HEK293 (cell line): ENCODE results near the gene CXCL11.

Experiments
- CTCF ChIA-PET: fragments of 350-600 bp; formaldehyde crosslinking; extraction: SDS; loops from one replicate; lab custom pipeline; 2021; ENCODE audit warnings: antibody characterized with exemption; lab: Yijun Ruan, JAX
- POLR2A ChIA-PET: fragments of 300-600 bp; formaldehyde crosslinking; extraction: SDS; loops from one replicate; lab custom pipeline; 2020; ENCODE audit warnings: antibody characterized with exemption, inconsistent platforms; lab: Yijun Ruan, JAX
- H3K27ac ChIP-seq: fragments of 200-500 bp; sonication (Bioruptor generic); 2 replicates; pipeline ENCODE4 v1.5.1; 2014; ENCODE audit warnings: low read depth, low read length, control low read depth, inconsistent platforms; ENCODE audit errors: extremely low read depth
- H3K36me3 ChIP-seq, 2 experiments: fragments of 200-500 bp in 1 of 2; sonication (Bioruptor generic) in 1 of 2; 1 replicate in 1 of 2; 2 replicates in 1 of 2; pipeline ENCODE4 v1.5.1; 2014 to 2017; ENCODE audit warnings: inconsistent platforms in 2 of 2, low read length in 2 of 2; ENCODE audit not compliant: control insufficient read depth in 2 of 2, insufficient read depth in 1 of 2
- H3K4me1 ChIP-seq: fragments of 200-500 bp; sonication (Bioruptor generic); 2 replicates; pipeline ENCODE4 v1.5.1; 2014; ENCODE audit warnings: mild to moderate bottlenecking, low read length, inconsistent platforms; ENCODE audit not compliant: control insufficient read depth, insufficient read depth
- H3K4me3 ChIP-seq: 2 replicates; pipeline ENCODE4 v1.5.1; 2011; ENCODE audit warnings: low read depth, mild to moderate bottlenecking, control low read depth, low read length, moderate library complexity
- H3K9me3 ChIP-seq: fragments of 200-500 bp; sonication (Bioruptor generic); 2 replicates; pipeline ENCODE4 v1.5.1; 2014; ENCODE audit warnings: low read depth, low read length, inconsistent platforms; ENCODE audit not compliant: control insufficient read depth, insufficient read depth
- GLIS2 ChIP-seq: fragments of 450-650 bp; formaldehyde crosslinking; IDR thresholded peaks from 2 replicates; pipeline ENCODE4 v1.5.1; 2016; ENCODE audit warnings: missing biosample characterization, missing genetic modification characterization
- KLF10 ChIP-seq: fragments of 450-650 bp; IDR thresholded peaks from 2 replicates; pipeline ENCODE4 v1.5.1; 2018; ENCODE audit warnings: missing biosample characterization, mild to moderate bottlenecking, missing genetic modification characterization
- MYNN ChIP-seq: fragments of 450-650 bp; formaldehyde crosslinking; IDR thresholded peaks from 2 replicates; pipeline ENCODE4 v1.5.1; 2016; ENCODE audit warnings: missing biosample characterization, missing genetic modification characterization, borderline replicate concordance
- MZF1 ChIP-seq: fragments of 450-650 bp; formaldehyde crosslinking; IDR thresholded peaks from 2 replicates; pipeline ENCODE4 v1.5.1; 2017; ENCODE audit warnings: missing biosample characterization, missing genetic modification characterization, borderline replicate concordance
- REPIN1 ChIP-seq: fragments of 450-650 bp; formaldehyde crosslinking; IDR thresholded peaks from 2 replicates; pipeline ENCODE4 v1.5.1; 2017; ENCODE audit warnings: missing biosample characterization, missing genetic modification characterization, low read depth
- ZBTB11 ChIP-seq: fragments of 450-650 bp; formaldehyde crosslinking; conservative IDR thresholded peaks from 2 replicates; pipeline ENCODE4 v1.5.1; 2016; ENCODE audit warnings: low read depth, missing biosample characterization, missing genetic modification characterization
- ZBTB44 ChIP-seq: fragments of 450-650 bp; IDR thresholded peaks from 2 replicates; pipeline ENCODE4 v1.5.1; 2018; ENCODE audit warnings: missing biosample characterization, mild to moderate bottlenecking, missing genetic modification characterization
- ZBTB49 ChIP-seq: fragments of 450-650 bp; formaldehyde crosslinking; IDR thresholded peaks from 2 replicates; pipeline ENCODE4 v1.5.1; 2016; ENCODE audit warnings: missing biosample characterization, missing genetic modification characterization, low read depth
- ZNF10 ChIP-seq: fragments of 450-650 bp; formaldehyde crosslinking; IDR thresholded peaks from 2 replicates; pipeline ENCODE4 v1.5.1; 2017; ENCODE audit warnings: missing biosample characterization, missing genetic modification characterization
- ZNF19 ChIP-seq: fragments of 450-650 bp; formaldehyde crosslinking; IDR thresholded peaks from 2 replicates; pipeline ENCODE4; 2016; ENCODE audit warnings: missing biosample characterization, missing genetic modification characterization, low read depth
- ZNF23 ChIP-seq: fragments of 450-650 bp; formaldehyde crosslinking; IDR thresholded peaks from 2 replicates; pipeline ENCODE4 v1.5.1; 2016; ENCODE audit warnings: missing biosample characterization, missing genetic modification characterization, borderline replicate concordance
- ZNF24 ChIP-seq: fragments of 450-650 bp; formaldehyde crosslinking; IDR thresholded peaks from 2 replicates; pipeline ENCODE4 v1.5.1; 2016; ENCODE audit warnings: missing biosample characterization, missing genetic modification characterization
- ZNF302 ChIP-seq: fragments of 450-650 bp; formaldehyde crosslinking; IDR thresholded peaks from 2 replicates; pipeline ENCODE4 v1.5.1; 2016; ENCODE audit warnings: missing biosample characterization, missing genetic modification characterization, low read depth
- ZNF324 ChIP-seq: fragments of 450-650 bp; formaldehyde crosslinking; IDR thresholded peaks from 2 replicates; pipeline ENCODE4 v1.5.1; 2016; ENCODE audit warnings: missing biosample characterization, missing genetic modification characterization
- ZNF341 ChIP-seq: fragments of 450-650 bp; formaldehyde crosslinking; IDR thresholded peaks from 2 replicates; pipeline ENCODE4; 2016; ENCODE audit warnings: low read depth, missing biosample characterization, missing genetic modification characterization
- ZNF362 ChIP-seq: fragments of 450-650 bp; formaldehyde crosslinking; IDR thresholded peaks from 2 replicates; pipeline ENCODE4 v1.5.1; 2016; ENCODE audit warnings: missing biosample characterization, missing genetic modification characterization
- ZNF416 ChIP-seq: fragments of 450-650 bp; formaldehyde crosslinking; IDR thresholded peaks from 2 replicates; pipeline ENCODE4 v1.5.1; 2016; ENCODE audit warnings: missing biosample characterization, missing genetic modification characterization
- ZNF488 ChIP-seq: fragments of 450-650 bp; formaldehyde crosslinking; IDR thresholded peaks from 2 replicates; pipeline ENCODE4 v1.5.1; 2016; ENCODE audit warnings: missing biosample characterization, missing genetic modification characterization
- ZNF555 ChIP-seq: fragments of 450-650 bp; formaldehyde crosslinking; conservative IDR thresholded peaks from 2 replicates; pipeline ENCODE4 v1.5.1; 2017; ENCODE audit warnings: missing biosample characterization, mild to moderate bottlenecking, missing genetic modification characterization, inconsistent platforms
- ZNF585B ChIP-seq: fragments of 450-650 bp; formaldehyde crosslinking; IDR thresholded peaks from 2 replicates; pipeline ENCODE4 v1.5.1; 2016; ENCODE audit warnings: missing biosample characterization, missing genetic modification characterization
- ZNF670 ChIP-seq: fragments of 450-650 bp; formaldehyde crosslinking; IDR thresholded peaks from 2 replicates; pipeline ENCODE4 v1.5.1; 2016; ENCODE audit warnings: missing biosample characterization, missing genetic modification characterization, low read depth
- ZNF843 ChIP-seq: fragments of 450-650 bp; formaldehyde crosslinking; IDR thresholded peaks from 2 replicates; pipeline ENCODE4 v1.5.1; 2016; ENCODE audit warnings: missing biosample characterization, missing genetic modification characterization

CXCL11 gene

GRCh38 chr4:76017056-76017686 lies 18.7 kb downstream of the CXCL11 start:
- H3K27ac ChIP-seq: no peak overlapping the region
- H3K9me3 ChIP-seq: no peaks in the 10 kb centered on the region
- no peaks in the 10 kb centered on the region for H3K36me3 ChIP-seq
- POLR2A ChIA-PET: no interaction called here
- CTCF ChIA-PET: no interaction called here
- TF ChIP-seq ZBTB11 (tag by site-specific recombination) (no peak), MZF1 (tag by site-specific recombination) (no peak), REPIN1 (tag by site-specific recombination) (no peak), ZNF19 (tag by site-specific recombination) (no peak), ZNF555 (tag by site-specific recombination) (no peak), KLF10 (tag by site-specific recombination) (no peak), ZNF362 (tag by site-specific recombination) (no peak), ZNF416 (tag by site-specific recombination) (no peak), ZNF24 (tag by site-specific recombination) (no peak), ZNF670 (tag by site-specific recombination) (no peak), ZNF488 (no peak)
- H3K4me3 ChIP-seq: no peak overlapping the region
- no peaks in the 10 kb centered on the region for H3K4me1 ChIP-seq

- Histone ChIP-seq H3K27ac (no peak overlapping the region), H3K4me1 (no peaks in the 10 kb centered on the region), H3K36me3 (no peaks in the 10 kb centered on the region), H3K9me3 (no peaks in the 10 kb centered on the region), H3K4me3 (no peak overlapping the region)
- TF ChIP-seq ZNF843 (tag by site-specific recombination) (no peak), ZNF23 (tag by site-specific recombination) (no peak), ZNF341 (tag by site-specific recombination) (no peak), ZNF10 (no peak), MYNN (tag by site-specific recombination) (no peak), ZBTB49 (tag by site-specific recombination) (no peak), ZNF302 (tag by site-specific recombination) (no peak), GLIS2 (tag by site-specific recombination) (no peak), ZBTB44 (tag by site-specific recombination) (no peak), ZNF324 (tag by site-specific recombination) (no peak), ZNF585B (tag by site-specific recombination) (no peak)
- POLR2A ChIA-PET: no interaction called here
- CTCF ChIA-PET: no interaction called here
Measured at GRCh38 chr4:76016393-76016792, 19.5 kb downstream of the CXCL11 start.
